T-cell (primary cell): ENCODE data around the gene TMTC1. TPM values are rescaled to one million over a fixed set of nuclear protein-coding genes. Genes with fewer than 3 reads are reported as not detected.
A peak's percentile ranks its signal among the peaks of the same experiment; 100 is the strongest.

Source experiments
- ATAC-seq, 4 experiments: fragments of 200-7000 bp in 3 of 4; fragments of 150-1000 bp in 1 of 4; cut with Tn5 transposase; replicated peaks in 1 of 4; 1 replicate in 3 of 4; 2 replicates in 1 of 4; pipeline ENCODE4 v1.10.0; 2021; ENCODE audit warnings: moderate library complexity in 3 of 4, mild to moderate bottlenecking in 2 of 4, moderate number of reproducible peaks in 1 of 4
- CTCF ChIA-PET, 2 donors: fragments of 300-600 bp; sonication (Branson Sonifier 250); formaldehyde crosslinking; loops; one replicate each; lab custom pipeline; 2022; ENCODE audit warnings: antibody characterized with exemption in 2 of 2; lab: Charles Lee
- POLR2A ChIA-PET, 2 donors: fragments of 300-600 bp; sonication (Branson Sonifier 250); formaldehyde crosslinking; loops; one replicate each; lab custom pipeline; 2022; ENCODE audit warnings: antibody characterized with exemption in 2 of 2; lab: Charles Lee
- DNase-seq, 35 experiments: peaks; one replicate each; pipeline versions ENCODE4 v3.0.0 to v3.0.0-alpha.2; 2013 to 2023
- H3K27ac ChIP-seq: one replicate; pipeline ENCODE4 v1.5.1; 2013; ENCODE audit warnings: low read length
- H3K27me3 ChIP-seq, 2 experiments: replicated peaks in 1 of 2; 1 replicate in 1 of 2; 2 replicates in 1 of 2; pipeline versions ENCODE4 v1.6.1 to v1.7.0; 2013; ENCODE audit warnings: low read length in 1 of 2, mixed read lengths in 1 of 2; ENCODE audit not compliant: control insufficient read depth in 2 of 2, insufficient read depth in 2 of 2; ENCODE audit errors: extremely low read depth in 1 of 2
- H3K36me3 ChIP-seq, 2 donors: 1 replicate in 1 of 2; 2 replicates in 1 of 2; pipeline versions ENCODE4 v1.6.1 to v1.7.0; 2013; ENCODE audit warnings: low read length in 1 of 2; ENCODE audit not compliant: control insufficient read depth in 2 of 2, insufficient read depth in 1 of 2; ENCODE audit errors: extremely low read depth in 1 of 2
- H3K4me1 ChIP-seq, 2 experiments: 1 replicate in 1 of 2; 2 replicates in 1 of 2; pipeline versions ENCODE4 v1.6.1 to v1.7.0; 2013; ENCODE audit warnings: low read length in 2 of 2, mixed read lengths in 1 of 2; ENCODE audit not compliant: insufficient read depth in 2 of 2, control insufficient read depth in 1 of 2; ENCODE audit errors: extremely low read depth in 1 of 2
- H3K4me3 ChIP-seq, 2 donors: 1 replicate in 1 of 2; 2 replicates in 1 of 2; pipeline versions ENCODE4 v1.5.1 to v1.7.0; 2013; ENCODE audit warnings: mild to moderate bottlenecking in 2 of 2, low read length in 1 of 2, moderate library complexity in 1 of 2; ENCODE audit not compliant: control insufficient read depth in 1 of 2; ENCODE audit errors: extremely low read depth in 1 of 2
- H3K9me3 ChIP-seq: 2 replicates; pipeline ENCODE4 v1.7.0; 2013
- H3K27ac Mint-ChIP-seq, 2 donors: one replicate each; pipeline ENCODE4 v1.8.0; 2020 to 2021; ENCODE audit warnings: mild to moderate bottlenecking in 2 of 2, mixed read lengths in 2 of 2
- H3K27me3 Mint-ChIP-seq, 2 donors: one replicate each; pipeline ENCODE4 v1.8.0; 2021 to 2022; ENCODE audit warnings: mixed read lengths in 2 of 2
- H3K36me3 Mint-ChIP-seq: one replicate; pipeline ENCODE4 v1.8.0; 2021; ENCODE audit warnings: mixed read lengths
- H3K4me1 Mint-ChIP-seq, 3 donors: one replicate each; pipeline ENCODE4 v1.8.0; 2020 to 2022; ENCODE audit warnings: mixed read lengths in 3 of 3, mild to moderate bottlenecking in 1 of 3
- H3K4me3 Mint-ChIP-seq, 3 donors: one replicate each; pipeline ENCODE4 v1.8.0; 2020 to 2022; ENCODE audit warnings: mild to moderate bottlenecking in 3 of 3, mixed read lengths in 3 of 3, moderate library complexity in 3 of 3
- H3K9me3 Mint-ChIP-seq, 3 donors: one replicate each; pipeline ENCODE4 v1.8.0; 2020 to 2022; ENCODE audit warnings: mixed read lengths in 3 of 3
- WGBS: methylation state at CpG from one replicate; pipeline ENCODE4 v1.1.5; 2013; ENCODE audit warnings: missing lambda C conversion rate; ENCODE audit not compliant: insufficient coverage; 5-methylcytosine and 5-hydroxymethylcytosine counted together
- total RNA-seq, 35 experiments: library from RNA in 6 of 35; stranded (reverse) in 6 of 35; fragments of 120-200 nt in 1 of 35; gene quantifications; one replicate each; pipeline versions ENCODE4 v1.2.1 to v1.2.4 and lab custom pipeline; 2013 to 2026

Gene TMTC1
- total RNA-seq, 5 donors from 2014 or later (not counting 1 experiment from before 2014, with no cell fraction given) = 0.10 to 0.44 (median 0.29) TPM; not detected in 1

- Histone ChIP-seq H3K36me3 (no peaks in the 10 kb centered on the region), H3K27me3 (no peaks in the 10 kb centered on the region), H3K27ac (no peak overlapping the region), H3K4me3 (no peak overlapping the region), H3K4me1 (no peaks in the 10 kb centered on the region), H3K9me3 (no peaks in the 10 kb centered on the region)
- POLR2A ChIA-PET = no interaction called here
- no peak for ATAC-seq
- CTCF ChIA-PET = no interaction called here
- H3K36me3 Mint-ChIP-seq = no peaks in the 10 kb centered on the region
- no peak for DNase-seq
- no peaks in the 10 kb centered on the region for H3K4me1 Mint-ChIP-seq
- H3K27me3 Mint-ChIP-seq = peaks cover 6 to 8% of the 10 kb centered on the region in 2 donors
- WGBS = no CpG with 5 or more reads among the region's 3 CpGs
- H3K4me3 Mint-ChIP-seq = no peak overlapping the region
- peaks cover 0 to 3% (median 0%) of the 10 kb centered on the region in 3 donors for H3K9me3 Mint-ChIP-seq
- H3K27ac Mint-ChIP-seq = no peak overlapping the region
Measured at GRCh38 chr12:29695800-29696199, 87.9 kb downstream of the TMTC1 start.

- H3K4me3 ChIP-seq = no peak overlapping the region
- CTCF ChIA-PET = no interaction called here
- DNase-seq (no peak), ATAC-seq (no peak)
- Mint-ChIP-seq H3K9me3 (peaks cover 0 to 4% (median 0%) of the 10 kb centered on the region in 3 donors), H3K4me3 (no peak overlapping the region), H3K27me3 (peaks cover 8% of the 10 kb centered on the region in 2 donors), H3K4me1 (no peaks in the 10 kb centered on the region), H3K27ac (no peak overlapping the region), H3K36me3 (no peaks in the 10 kb centered on the region)
- POLR2A ChIA-PET = no interaction called here
- H3K9me3 ChIP-seq = no peaks in the 10 kb centered on the region
- no peak overlapping the region for H3K27ac ChIP-seq
- no peaks in the 10 kb centered on the region for H3K36me3 ChIP-seq
- H3K27me3 ChIP-seq = no peaks in the 10 kb centered on the region
- no peaks in the 10 kb centered on the region for H3K4me1 ChIP-seq
- WGBS = no CpG with 5 or more reads among the region's 2 CpGs
Measured at GRCh38 chr12:29695026-29695425, 88.7 kb downstream of the TMTC1 start.

GRCh38 chr12:29694002-29694401 is 89.7 kb downstream of the TMTC1 start:
- DNase-seq = no peak
- H3K4me3 ChIP-seq = no peak overlapping the region
- Mint-ChIP-seq H3K27me3 (peaks cover 10 to 13% of the 10 kb centered on the region in 2 donors), H3K36me3 (no peaks in the 10 kb centered on the region), H3K4me1 (no peaks in the 10 kb centered on the region), H3K9me3 (peaks cover 0 to 10% (median 0%) of the 10 kb centered on the region in 3 donors), H3K27ac (no peak overlapping the region), H3K4me3 (no peak overlapping the region)
- no peaks in the 10 kb centered on the region for H3K36me3 ChIP-seq
- H3K27me3 ChIP-seq = no peaks in the 10 kb centered on the region
- ChIA-PET POLR2A (no interaction called here), CTCF (no interaction called here)
- H3K27ac ChIP-seq = no peak overlapping the region
- WGBS = 94% methylated on average over 4 of the region's 5 CpGs
- H3K9me3 ChIP-seq = no peaks in the 10 kb centered on the region
- no peak for ATAC-seq
- no peaks in the 10 kb centered on the region for H3K4me1 ChIP-seq

GRCh38 chr12:29692237-29692636 is 91.5 kb downstream of the TMTC1 start:
- Mint-ChIP-seq H3K36me3 (no peaks in the 10 kb centered on the region), H3K4me3 (no peak overlapping the region), H3K9me3 (peaks cover 0 to 10% (median 0%) of the 10 kb centered on the region in 3 donors), H3K27me3 (peaks cover 13 to 14% of the 10 kb centered on the region in 2 donors), H3K4me1 (no peaks in the 10 kb centered on the region), H3K27ac (no peak overlapping the region)
- WGBS = no CpG with 5 or more reads among the region's 3 CpGs
- ChIA-PET CTCF (interaction anchor here in 1 of 2 donors (0.7 kb wide), 1 partner anchor 63 kb away, joined by 3 read pairs; no protein-coding TSS in a partner anchor), POLR2A (no interaction called here)
- Histone ChIP-seq H3K4me1 (no peaks in the 10 kb centered on the region), H3K27me3 (no peaks in the 10 kb centered on the region), H3K9me3 (no peaks in the 10 kb centered on the region), H3K4me3 (no peak overlapping the region), H3K27ac (no peak overlapping the region), H3K36me3 (no peaks in the 10 kb centered on the region)
- ATAC-seq (no peak), DNase-seq (no peak)

- Histone ChIP-seq H3K4me3 (no peak overlapping the region), H3K36me3 (no peaks in the 10 kb centered on the region), H3K27me3 (no peaks in the 10 kb centered on the region), H3K4me1 (no peaks in the 10 kb centered on the region), H3K9me3 (no peaks in the 10 kb centered on the region), H3K27ac (no peak overlapping the region)
- WGBS = 50% methylated on average over 1 of the region's 7 CpGs
- Mint-ChIP-seq H3K4me3 (no peak overlapping the region), H3K9me3 (peaks cover 0 to 10% (median 0%) of the 10 kb centered on the region in 3 donors), H3K27me3 (peaks cover 13 to 14% of the 10 kb centered on the region in 2 donors), H3K36me3 (no peaks in the 10 kb centered on the region), H3K4me1 (no peaks in the 10 kb centered on the region), H3K27ac (peak overlapping the region in 1 of 2 donors; percentile 8)
- DNase-seq (no peak), ATAC-seq (no peak)
- ChIA-PET POLR2A (no interaction called here), CTCF (interaction anchor here in 1 of 2 donors (0.7 kb wide), 1 partner anchor 62 kb away, joined by 3 read pairs; no protein-coding TSS in a partner anchor)
Measured at GRCh38 chr12:29691161-29691854, 92.4 kb downstream of the TMTC1 start.

GRCh38 chr12:29690728-29691127 is 93.0 kb downstream of the TMTC1 start:
- no peak for DNase-seq

More at GRCh38 chr12:29690728-29691127, 93.0 kb downstream of the TMTC1 start:
- no CpG with 5 or more reads among the region's 1 CpG for WGBS
- Mint-ChIP-seq H3K27me3 (peaks cover 13 to 14% of the 10 kb centered on the region in 2 donors), H3K9me3 (peaks cover 0 to 10% (median 0%) of the 10 kb centered on the region in 3 donors), H3K4me3 (no peak overlapping the region), H3K27ac (no peak overlapping the region), H3K4me1 (no peaks in the 10 kb centered on the region), H3K36me3 (no peaks in the 10 kb centered on the region)
- ATAC-seq = no peak
- Histone ChIP-seq H3K27me3 (no peaks in the 10 kb centered on the region), H3K4me1 (no peaks in the 10 kb centered on the region), H3K9me3 (no peaks in the 10 kb centered on the region), H3K27ac (no peak overlapping the region), H3K36me3 (no peaks in the 10 kb centered on the region), H3K4me3 (no peak overlapping the region)
- ChIA-PET CTCF (no interaction called here), POLR2A (no interaction called here)
